Loucy (cell line): Measurements from ENCODE around the gene LOXHD1.

ENCODE experiments used
- H2AFZ ChIP-seq: fragments of 200-600 bp; sonication (generic); 2 replicates; pipeline ENCODE4 v1.6.0; 2016; ENCODE audit warnings: antibody characterized with exemption, mild to moderate bottlenecking, low read length, moderate library complexity
- H3F3A ChIP-seq: fragments of 200-600 bp; 2 replicates; pipeline ENCODE4 v1.6.0; 2016; ENCODE audit warnings: antibody characterized with exemption, low read depth, mild to moderate bottlenecking
- H3K27me3 ChIP-seq: fragments of 200-600 bp; sonication (generic); 2 replicates; pipeline ENCODE4 v1.6.1; 2014; ENCODE audit warnings: low read length, mild to moderate bottlenecking; ENCODE audit not compliant: insufficient read depth, poor library complexity, severe bottlenecking
- H3K36me3 ChIP-seq: fragments of 200-600 bp; sonication (generic); 2 replicates; pipeline ENCODE4 v1.6.1; 2016; ENCODE audit warnings: low read length; ENCODE audit not compliant: insufficient read depth
- H3K4me1 ChIP-seq: fragments of 200-600 bp; sonication (generic); 2 replicates; pipeline ENCODE4 v1.5.1; 2014; ENCODE audit warnings: low read length, mild to moderate bottlenecking; ENCODE audit not compliant: insufficient read depth, poor library complexity, severe bottlenecking
- H3K4me2 ChIP-seq: fragments of 200-600 bp; sonication (generic); 2 replicates; pipeline ENCODE4 v1.6.0; 2014; ENCODE audit warnings: antibody characterized with exemption, low read length, low read depth, mild to moderate bottlenecking; ENCODE audit not compliant: poor library complexity, severe bottlenecking
- H3K4me3 ChIP-seq: fragments of 200-600 bp; sonication (generic); 2 replicates; pipeline ENCODE4 v1.5.1; 2014; ENCODE audit warnings: low read length, mild to moderate bottlenecking, mixed read lengths; ENCODE audit not compliant: poor library complexity, severe bottlenecking
- H3K79me2 ChIP-seq: fragments of 200-600 bp; sonication (generic); 2 replicates; pipeline ENCODE4 v1.6.1; 2014; ENCODE audit warnings: low read length; ENCODE audit not compliant: insufficient read depth
- H3K9ac ChIP-seq: fragments of 200-600 bp; sonication (generic); 2 replicates; pipeline ENCODE4 v1.6.0; 2014; ENCODE audit warnings: mild to moderate bottlenecking, low read depth, low read length, moderate library complexity; ENCODE audit not compliant: poor library complexity, severe bottlenecking
- H3K9me2 ChIP-seq: fragments of 200-600 bp; sonication (generic); replicated peaks from 2 replicates; pipeline ENCODE4 v1.6.1; 2016; ENCODE audit warnings: low read depth, low read length, mixed read lengths
- H3K9me3 ChIP-seq: fragments of 200-600 bp; sonication (generic); 2 replicates; pipeline ENCODE4 v1.6.1; 2014; ENCODE audit warnings: mild to moderate bottlenecking, antibody characterized with exemption, low read length, low read depth; ENCODE audit not compliant: insufficient read depth
- H4K20me1 ChIP-seq: fragments of 200-600 bp; sonication (generic); 2 replicates; pipeline ENCODE4 v1.6.0; 2014; ENCODE audit warnings: antibody characterized with exemption, low read length, mild to moderate bottlenecking; ENCODE audit not compliant: insufficient read depth, poor library complexity, severe bottlenecking
- CTCF ChIP-seq: fragments of 200-600 bp; sonication (generic); conservative IDR thresholded peaks from 2 replicates; pipeline ENCODE4 v1.5.1; 2014; ENCODE audit warnings: mild to moderate bottlenecking, antibody characterized with exemption, low read length
- EZH2phosphoT487 ChIP-seq: fragments of 200-600 bp; IDR thresholded peaks from 2 replicates; pipeline ENCODE4 v1.6.1; 2018; ENCODE audit warnings: antibody characterized with exemption, mild to moderate bottlenecking, moderate library complexity, borderline replicate concordance

The LOXHD1 gene

DNA sequence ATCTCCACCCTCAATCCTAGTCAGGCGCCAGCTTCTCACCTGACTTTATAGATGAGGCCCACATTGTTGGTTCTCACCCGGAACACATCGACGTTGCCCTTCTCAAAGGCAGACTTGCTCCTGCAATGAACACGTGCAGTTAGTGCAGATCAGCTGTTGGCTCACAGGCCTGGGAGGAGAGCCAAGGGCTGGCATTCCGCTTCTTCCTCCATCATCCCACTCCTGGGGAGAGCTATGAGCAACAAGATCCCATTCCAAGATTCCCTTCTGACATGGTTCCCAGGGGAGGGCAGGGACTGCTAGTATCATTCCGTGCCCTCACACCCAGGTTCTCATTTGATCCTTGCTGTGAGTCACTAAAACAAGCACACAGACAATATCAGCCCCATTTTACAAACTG is 15.1 kb downstream of the LOXHD1 start:
- no peaks in the 10 kb centered on the region for H3F3A ChIP-seq
- H3K9ac ChIP-seq, result no peak overlapping the region
- no peaks in the 10 kb centered on the region for H4K20me1 ChIP-seq
- H3K9me2 ChIP-seq, result no peaks in the 10 kb centered on the region
- H3K79me2 ChIP-seq, result no peaks in the 10 kb centered on the region
- H3K4me3 ChIP-seq, result no peak overlapping the region
- no peak overlapping the region for H3K4me2 ChIP-seq
- H3K4me1 ChIP-seq, result no peaks in the 10 kb centered on the region
- no peaks in the 10 kb centered on the region for H3K9me3 ChIP-seq
- TF ChIP-seq EZH2phosphoT487 (no peak), CTCF (no peak)
- no peak overlapping the region for H2AFZ ChIP-seq
- no peaks in the 10 kb centered on the region for H3K27me3 ChIP-seq
- H3K36me3 ChIP-seq, result no peaks in the 10 kb centered on the region

DNA sequence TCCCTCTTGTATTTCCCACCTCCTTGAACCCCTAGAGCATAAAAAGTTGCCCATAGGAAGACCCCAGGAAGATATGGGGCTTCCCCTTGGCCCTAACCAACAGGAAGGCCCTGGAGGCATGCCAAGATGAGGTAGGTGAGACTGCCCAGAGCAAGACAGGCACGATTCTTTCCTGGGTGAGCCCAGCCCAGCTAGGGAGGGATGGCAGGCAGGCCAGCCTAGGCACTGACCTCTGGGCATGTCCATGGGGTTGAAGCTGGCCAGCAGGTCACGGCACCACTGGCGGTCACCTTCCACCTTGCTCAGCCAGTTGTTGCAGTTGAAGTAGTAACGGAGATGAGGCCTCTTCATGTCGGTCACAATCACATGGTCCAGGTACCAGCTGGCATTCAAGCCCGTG is 17.6 kb downstream of the LOXHD1 start:
- no peaks in the 10 kb centered on the region for H3K79me2 ChIP-seq
- TF ChIP-seq EZH2phosphoT487 (no peak), CTCF (no peak)
- no peaks in the 10 kb centered on the region for H3F3A ChIP-seq
- H3K4me2 ChIP-seq, result no peak overlapping the region
- no peak overlapping the region for H2AFZ ChIP-seq
- no peaks in the 10 kb centered on the region for H3K4me1 ChIP-seq
- no peaks in the 10 kb centered on the region for H3K36me3 ChIP-seq
- H4K20me1 ChIP-seq, result no peaks in the 10 kb centered on the region
- no peaks in the 10 kb centered on the region for H3K9me3 ChIP-seq
- H3K9me2 ChIP-seq, result no peaks in the 10 kb centered on the region
- H3K9ac ChIP-seq, result no peak overlapping the region
- no peak overlapping the region for H3K4me3 ChIP-seq
- H3K27me3 ChIP-seq, result no peaks in the 10 kb centered on the region

- Histone ChIP-seq H3K9me2 (no peaks in the 10 kb centered on the region), H3K36me3 (no peaks in the 10 kb centered on the region), H3K79me2 (no peaks in the 10 kb centered on the region), H3K4me2 (no peak overlapping the region), H3K4me3 (no peak overlapping the region), H2AFZ (no peak overlapping the region), H3K9ac (no peak overlapping the region), H3K27me3 (no peaks in the 10 kb centered on the region), H4K20me1 (no peaks in the 10 kb centered on the region), H3K4me1 (no peaks in the 10 kb centered on the region), H3F3A (no peaks in the 10 kb centered on the region), H3K9me3 (no peaks in the 10 kb centered on the region)
- no peak for TF ChIP-seq EZH2phosphoT487
- no peak for TF ChIP-seq CTCF
These were observed 20.9 kb downstream of the LOXHD1 start for GRCh38 chr18:46636040-46636630.
